ENCODE measurements around the gene C14orf132. TPM values are rescaled to one million over a fixed set of nuclear protein-coding genes. Genes with fewer than 3 reads are reported as not detected.
A peak's percentile ranks its signal among the peaks of the same experiment; 100 is the strongest.

C14orf132 gene
- total RNA-seq (11.9 and 13.9 TPM in 2 replicates), polyA plus RNA-seq (13.8 and 14.1 TPM in 2 replicates)

GRCh38 chr14:96038920-96039632 is at the start of gene C14orf132:
Gene C14orf132 (plus strand): TSS chr14:96039362. CDS start chr14:96039501, 139 bp downstream.
- peak; percentile 67 to 73 for DNase-seq (ENCODE audit: low read depth in 1 of 2, low spot score in 1 of 2)
- Histone ChIP-seq H3K27ac (no peak within 1 kb of the TSS), H3K36me3 (no peaks in the 10 kb centered on the region), H3K4me3 (peak within 1 kb of the TSS; percentile 88), H3K9me3 (ENCODE audit: low read depth) (no peaks in the 10 kb centered on the region), H3K4me1 (ENCODE audit: low read depth) (no peaks in the 10 kb centered on the region), H3K27me3 (peaks cover 31% of the 10 kb centered on the region)
- no peak for TF ChIP-seq CTCF (IDR thresholded peaks at IDR 0.05; ENCODE audit: low read depth, low read length)

GRCh38 chr14:95993768-95994592 is 45.2 kb upstream of the C14orf132 start:
- Histone ChIP-seq H3K27ac (no peak overlapping the region), H3K4me3 (no peak overlapping the region), H3K4me1 (ENCODE audit: low read depth) (no peaks in the 10 kb centered on the region), H3K9me3 (ENCODE audit: low read depth) (no peaks in the 10 kb centered on the region), H3K27me3 (no peaks in the 10 kb centered on the region), H3K36me3 (no peaks in the 10 kb centered on the region)
- TF ChIP-seq CTCF (IDR thresholded peaks at IDR 0.05; ENCODE audit: low read depth, low read length) = peak; percentile 78
- DNase-seq (ENCODE audit: low read depth in 1 of 2, low spot score in 1 of 2) = peak; percentile 67 to 79

GRCh38 chr14:95994593-95994928 is 44.6 kb upstream of the C14orf132 start:
- TF ChIP-seq CTCF (IDR thresholded peaks at IDR 0.05; ENCODE audit: low read depth, low read length) = no peak
- DNase-seq (ENCODE audit: low read depth in 1 of 2, low spot score in 1 of 2) = no peak
- no peak overlapping the region for H3K4me3 ChIP-seq

DNA sequence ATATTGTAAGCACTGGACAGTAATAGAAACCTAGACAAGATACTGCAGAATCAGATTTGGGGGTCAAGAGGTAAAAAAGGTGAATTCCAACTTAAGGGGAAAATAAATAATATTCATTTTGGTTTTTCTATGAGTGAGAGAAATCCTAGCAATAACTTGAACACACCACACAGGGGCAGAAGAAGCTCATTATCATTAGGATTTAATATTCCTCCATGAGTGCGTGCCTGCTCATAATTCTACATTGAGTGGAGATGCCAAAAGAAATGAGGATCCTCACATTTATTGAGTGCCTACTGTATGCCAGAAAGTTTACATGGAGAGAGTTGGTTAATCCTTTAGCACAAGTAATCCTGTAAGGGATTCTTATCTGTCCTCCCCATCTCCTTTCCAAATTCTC is 40.5 kb upstream of the C14orf132 start:
- Histone ChIP-seq H3K27ac (no peak overlapping the region), H3K4me3 (no peak overlapping the region), H3K4me1 (ENCODE audit: low read depth) (no peaks in the 10 kb centered on the region), H3K27me3 (no peaks in the 10 kb centered on the region), H3K36me3 (no peaks in the 10 kb centered on the region), H3K9me3 (ENCODE audit: low read depth) (no peaks in the 10 kb centered on the region)
- peak; percentile 14 to 62 for DNase-seq (ENCODE audit: low read depth in 1 of 2, low spot score in 1 of 2)
- TF ChIP-seq CTCF (IDR thresholded peaks at IDR 0.05; ENCODE audit: low read depth, low read length) = peak; percentile 47

More at GRCh38 chr14:95994593-95994928, 44.6 kb upstream of the C14orf132 start:
- no peaks in the 10 kb centered on the region for H3K27me3 ChIP-seq
- no peaks in the 10 kb centered on the region for H3K36me3 ChIP-seq
- no peaks in the 10 kb centered on the region for H3K9me3 ChIP-seq (ENCODE audit: low read depth)
- H3K4me1 ChIP-seq (ENCODE audit: low read depth) = no peaks in the 10 kb centered on the region
- no peak overlapping the region for H3K27ac ChIP-seq

DNA sequence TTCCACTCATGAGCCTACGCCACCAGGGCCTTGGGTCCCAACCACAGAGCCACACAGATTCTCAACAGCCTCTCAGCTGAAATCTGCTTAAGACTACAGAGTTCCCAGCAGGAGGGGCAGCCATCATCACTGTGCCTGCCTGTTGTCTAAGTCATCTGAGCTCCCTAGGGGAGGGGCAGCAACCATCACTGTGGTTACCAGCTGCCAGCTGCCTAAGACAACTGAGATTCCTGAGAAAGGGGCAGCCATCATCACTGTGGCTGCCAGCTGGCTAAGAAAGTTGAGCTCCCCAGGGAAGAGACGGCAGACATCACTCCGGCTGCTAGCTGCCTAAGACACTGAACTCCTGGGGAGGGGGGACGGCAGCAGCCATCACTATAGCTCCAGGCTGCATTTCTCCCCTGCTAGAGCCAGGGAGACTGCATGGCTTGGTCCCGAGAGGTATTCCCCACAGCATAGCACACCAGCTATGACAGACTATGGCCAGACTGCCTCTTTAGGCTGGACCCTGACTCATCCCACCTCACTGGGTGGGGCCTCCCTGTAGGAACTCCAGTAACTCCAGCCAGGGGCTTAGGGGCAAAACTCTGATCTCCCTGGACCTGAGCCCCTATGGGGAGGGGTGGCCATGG is 37.2 kb upstream of the C14orf132 start:
- Histone ChIP-seq H3K9me3 (ENCODE audit: low read depth) (no peaks in the 10 kb centered on the region), H3K4me3 (no peak overlapping the region), H3K27me3 (no peaks in the 10 kb centered on the region), H3K36me3 (no peaks in the 10 kb centered on the region), H3K4me1 (ENCODE audit: low read depth) (no peaks in the 10 kb centered on the region), H3K27ac (no peak overlapping the region)
- no peak for TF ChIP-seq CTCF (IDR thresholded peaks at IDR 0.05; ENCODE audit: low read depth, low read length)
- DNase-seq (ENCODE audit: low read depth in 1 of 2, low spot score in 1 of 2) = no peak
